GM20431 (cell line): ENCODE measurements around the gene HDDC3.

ENCODE experiments used
- in situ Hi-C: fragments of 300-500 bp; cut with MseI, MboI; formaldehyde crosslinking; loops from one replicate; pipeline ENCODE4 v1.15.0; 2020; ENCODE audit warnings: low sequenced_read_pairs; ENCODE audit not compliant: unreplicated experiment

The HDDC3 gene

GRCh38 chr15:90931828-90932659, at the start of gene HDDC3:
Gene HDDC3, minus strand, starts transcription at chr15:90932549. Its CDS starts 9 bp downstream, at chr15:90932540.
- in situ Hi-C loops: no loop called here

GRCh38 chr15:90982135-90982534, 49.8 kb upstream of the HDDC3 start:
- in situ Hi-C loops: no loop called here

GRCh38 chr15:90981681-90982080, 49.3 kb upstream of the HDDC3 start:
- in situ Hi-C loops: no loop called here

GRCh38 chr15:90979582-90979981, 47.2 kb upstream of the HDDC3 start:
- in situ Hi-C loops: no loop called here

- in situ Hi-C loops: no loop called here
These were observed 41.9 kb upstream of the HDDC3 start for GRCh38 chr15:90974216-90974615.

GRCh38 chr15:90972133-90972532, 39.8 kb upstream of the HDDC3 start:
- in situ Hi-C loops: no loop called here

- in situ Hi-C loops: no loop called here
These were observed 37.9 kb upstream of the HDDC3 start for GRCh38 chr15:90970274-90970673.

- in situ Hi-C loops: no loop called here
These were observed 36.1 kb upstream of the HDDC3 start for GRCh38 chr15:90968434-90968833.

GRCh38 chr15:90967206-90967605, 34.9 kb upstream of the HDDC3 start:
- in situ Hi-C loops: no loop called here

GRCh38 chr15:90966262-90966661, 33.9 kb upstream of the HDDC3 start:
- in situ Hi-C loops: no loop called here

GRCh38 chr15:90962021-90962420, 29.7 kb upstream of the HDDC3 start:
- in situ Hi-C loops: no loop called here

GRCh38 chr15:90960298-90961091, 28.1 kb upstream of the HDDC3 start:
- in situ Hi-C loops: no loop called here

- in situ Hi-C loops: no loop called here
These were observed 27.5 kb upstream of the HDDC3 start for GRCh38 chr15:90959894-90960293.

GRCh38 chr15:90959028-90959595, 26.8 kb upstream of the HDDC3 start:
- in situ Hi-C loops: no loop called here

GRCh38 chr15:90957791-90958190, 25.4 kb upstream of the HDDC3 start:
- in situ Hi-C loops: no loop called here

GRCh38 chr15:90957031-90957790, 24.9 kb upstream of the HDDC3 start:
- in situ Hi-C loops: no loop called here

- in situ Hi-C loops: no loop called here
These were observed 24.1 kb upstream of the HDDC3 start for GRCh38 chr15:90956274-90957030.

GRCh38 chr15:90955624-90956273, 23.4 kb upstream of the HDDC3 start:
- in situ Hi-C loops: no loop called here
